RWPE1 (cell line): Measurements from ENCODE around the gene CNDP2.

ENCODE experiments used
- CTCF ChIA-PET: fragments of 350-600 bp; sonication (Branson Sonifier 250); formaldehyde crosslinking; extraction: SDS; loops from one replicate; lab custom pipeline; 2021; lab: Yijun Ruan, JAX
- POLR2A ChIA-PET: fragments of 400-600 bp; formaldehyde crosslinking; extraction: SDS; loops from one replicate; lab custom pipeline; 2020; ENCODE audit warnings: antibody characterized with exemption; ENCODE audit not compliant: low non-redundant PET; lab: Yijun Ruan, JAX
- DNase-seq: peaks from one replicate; pipeline ENCODE4 v3.0.0; 2012; ENCODE audit warnings: low spot score
- H3K27ac ChIP-seq: fragments of 450-650 bp; 2 replicates; pipeline ENCODE4 v1.5.1; 2017
- CTCF ChIP-seq: fragments of 450-650 bp; conservative IDR thresholded peaks from 2 replicates; pipeline ENCODE4 v1.5.1; 2017; ENCODE audit warnings: low read depth, mild to moderate bottlenecking

Gene CNDP2

GRCh38 chr18:74453016-74453566 lies 43.1 kb upstream of the CNDP2 start:
- H3K27ac ChIP-seq = no peak overlapping the region
- DNase-seq = no peak
- no peak for TF ChIP-seq CTCF
- ChIA-PET CTCF (interaction anchor here (0.6 kb wide), 1 partner anchor 948 kb away, joined by 4 read pairs; no protein-coding TSS in a partner anchor), POLR2A (no interaction called here)

DNA sequence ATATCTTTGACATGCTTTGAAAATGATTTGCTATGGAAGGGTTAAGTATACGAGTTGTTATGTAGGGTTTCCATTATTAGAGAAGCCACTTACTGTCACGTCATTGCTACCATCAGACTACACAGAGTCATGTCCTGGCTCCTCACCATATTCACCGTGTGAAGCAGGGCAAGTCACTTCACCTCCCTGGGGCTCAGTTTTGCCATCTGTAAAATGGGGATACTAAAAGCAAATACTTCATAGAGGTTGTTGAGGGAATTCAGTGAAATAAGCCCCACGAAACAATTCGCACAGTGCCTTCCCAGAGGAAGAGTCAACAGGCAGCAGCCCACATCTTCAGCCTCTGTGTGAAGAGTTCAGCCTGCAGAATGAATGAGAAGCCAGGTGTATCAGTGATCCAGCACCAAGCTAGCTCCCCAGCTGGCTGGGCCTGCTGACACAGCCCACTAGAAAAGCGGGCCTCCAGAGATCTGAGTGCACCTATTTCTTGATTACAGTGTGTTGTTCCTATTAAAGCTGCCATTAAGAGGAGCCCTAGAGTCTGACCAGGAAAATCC lies 42.4 kb upstream of the CNDP2 start:
- CTCF ChIA-PET = no interaction called here
- H3K27ac ChIP-seq = no peak overlapping the region
- DNase-seq = no peak
- POLR2A ChIA-PET = no interaction called here
- no peak for TF ChIP-seq CTCF

- ChIA-PET POLR2A (no interaction called here), CTCF (no interaction called here)
- TF ChIP-seq CTCF = no peak
- H3K27ac ChIP-seq = no peak overlapping the region
- no peak for DNase-seq
These were observed 41.8 kb upstream of the CNDP2 start for GRCh38 chr18:74454279-74454751.

DNA sequence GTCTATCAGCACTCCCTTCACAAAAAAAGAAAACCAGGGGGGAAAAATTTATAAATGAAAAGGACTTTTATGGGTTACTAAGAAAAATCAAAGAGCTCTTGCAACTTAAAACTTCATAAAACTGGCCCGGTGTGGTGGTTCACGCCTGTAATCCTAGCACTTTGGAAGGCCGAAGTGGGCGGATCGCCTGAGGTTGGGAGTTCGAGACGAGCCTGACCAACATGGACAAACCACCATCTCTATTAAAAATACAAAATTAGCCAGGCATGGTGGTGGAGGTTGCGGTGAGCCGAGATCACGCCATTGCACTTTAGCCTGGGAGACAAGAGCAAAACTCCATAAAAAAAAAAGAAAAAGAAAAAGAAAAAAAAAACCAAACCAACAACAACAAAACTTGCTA lies 40.8 kb upstream of the CNDP2 start:
- no peak overlapping the region for H3K27ac ChIP-seq
- ChIA-PET CTCF (no interaction called here), POLR2A (no interaction called here)
- no peak for DNase-seq
- TF ChIP-seq CTCF = no peak

GRCh38 chr18:74456017-74456348 lies 40.2 kb upstream of the CNDP2 start:
- ChIA-PET POLR2A (no interaction called here), CTCF (no interaction called here)
- TF ChIP-seq CTCF = no peak
- H3K27ac ChIP-seq = no peak overlapping the region
- no peak for DNase-seq

- POLR2A ChIA-PET = no interaction called here
- no peak for TF ChIP-seq CTCF
- CTCF ChIA-PET = no interaction called here
- DNase-seq = no peak
- H3K27ac ChIP-seq = no peak overlapping the region
These were observed 39.7 kb upstream of the CNDP2 start for GRCh38 chr18:74456349-74457042.
